ENCODE measurements around the gene IGSF6. TPM values are rescaled to one million over a fixed set of nuclear protein-coding genes. Genes with fewer than 3 reads are reported as not detected.

The IGSF6 gene
- polyA plus RNA-seq, 1 donor from 2014 or later: not detected

DNA sequence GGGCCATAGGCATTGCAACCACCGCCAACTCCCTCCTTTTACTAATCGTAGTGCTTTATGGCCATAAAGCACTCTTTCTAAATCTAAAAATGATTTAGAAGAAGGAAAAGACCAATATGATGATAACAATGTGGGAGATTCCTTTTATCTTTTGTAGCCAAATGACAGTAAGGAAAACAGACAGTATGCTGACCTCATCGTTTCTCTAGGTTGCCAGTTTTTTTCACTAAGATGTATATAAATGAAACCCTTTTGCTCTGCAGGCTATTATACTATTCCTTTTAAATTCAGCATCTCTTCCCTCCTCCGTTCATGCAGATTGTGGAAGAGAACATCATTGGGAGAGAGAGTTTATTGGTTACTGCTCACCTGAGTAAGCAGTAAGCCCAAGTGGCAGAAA is 36.7 kb upstream of the IGSF6 start:
- Histone ChIP-seq H3K9me3 (ENCODE audit: low read length) (no peaks in the 10 kb centered on the region), H3K4me3 (ENCODE audit: low read length) (no peak overlapping the region), H3K27me3 (ENCODE audit: insufficient read depth, low read depth, low read length) (no peaks in the 10 kb centered on the region), H3K9me2 (ENCODE audit: insufficient read depth, low read length) (no peaks in the 10 kb centered on the region), H3K4me2 (ENCODE audit: low read length) (no peak overlapping the region), H2AFZ (ENCODE audit: low read depth, low read length) (no peak overlapping the region), H4K20me1 (ENCODE audit: insufficient read depth) (no peaks in the 10 kb centered on the region), H3K36me3 (ENCODE audit: insufficient read depth, low read length) (no peaks in the 10 kb centered on the region), H3K79me2 (replicated peaks; ENCODE audit: insufficient read depth, low read length) (no peaks in the 10 kb centered on the region), H3F3A (ENCODE audit: insufficient read depth, low read length, poor library complexity, severe bottlenecking) (no peaks in the 10 kb centered on the region), H3K9ac (ENCODE audit: low read length) (no peak overlapping the region), H3K27ac (ENCODE audit: low read length) (no peak overlapping the region)
- TF ChIP-seq RAD21 (conservative IDR thresholded peaks at IDR 0.05) (no peak), TAF1 (IDR thresholded peaks at IDR 0.05; ENCODE audit: low read depth) (no peak), POLR2AphosphoS5 (IDR thresholded peaks at IDR 0.05) (no peak), EP300 (conservative IDR thresholded peaks at IDR 0.05; ENCODE audit: poor library complexity, severe bottlenecking) (no peak), MXI1 (conservative IDR thresholded peaks at IDR 0.05; ENCODE audit: poor library complexity, severe bottlenecking) (no peak), CTCF (IDR thresholded peaks at IDR 0.05; ENCODE audit: poor library complexity, severe bottlenecking) (no peak), EZH2 (IDR thresholded peaks at IDR 0.05; ENCODE audit: borderline replicate concordance, insufficient read depth, low read length, poor library complexity, severe bottlenecking) (no peak), SMC3 (conservative IDR thresholded peaks at IDR 0.05; ENCODE audit: poor library complexity) (no peak)
- TF ChIP-seq, protein P1, sequence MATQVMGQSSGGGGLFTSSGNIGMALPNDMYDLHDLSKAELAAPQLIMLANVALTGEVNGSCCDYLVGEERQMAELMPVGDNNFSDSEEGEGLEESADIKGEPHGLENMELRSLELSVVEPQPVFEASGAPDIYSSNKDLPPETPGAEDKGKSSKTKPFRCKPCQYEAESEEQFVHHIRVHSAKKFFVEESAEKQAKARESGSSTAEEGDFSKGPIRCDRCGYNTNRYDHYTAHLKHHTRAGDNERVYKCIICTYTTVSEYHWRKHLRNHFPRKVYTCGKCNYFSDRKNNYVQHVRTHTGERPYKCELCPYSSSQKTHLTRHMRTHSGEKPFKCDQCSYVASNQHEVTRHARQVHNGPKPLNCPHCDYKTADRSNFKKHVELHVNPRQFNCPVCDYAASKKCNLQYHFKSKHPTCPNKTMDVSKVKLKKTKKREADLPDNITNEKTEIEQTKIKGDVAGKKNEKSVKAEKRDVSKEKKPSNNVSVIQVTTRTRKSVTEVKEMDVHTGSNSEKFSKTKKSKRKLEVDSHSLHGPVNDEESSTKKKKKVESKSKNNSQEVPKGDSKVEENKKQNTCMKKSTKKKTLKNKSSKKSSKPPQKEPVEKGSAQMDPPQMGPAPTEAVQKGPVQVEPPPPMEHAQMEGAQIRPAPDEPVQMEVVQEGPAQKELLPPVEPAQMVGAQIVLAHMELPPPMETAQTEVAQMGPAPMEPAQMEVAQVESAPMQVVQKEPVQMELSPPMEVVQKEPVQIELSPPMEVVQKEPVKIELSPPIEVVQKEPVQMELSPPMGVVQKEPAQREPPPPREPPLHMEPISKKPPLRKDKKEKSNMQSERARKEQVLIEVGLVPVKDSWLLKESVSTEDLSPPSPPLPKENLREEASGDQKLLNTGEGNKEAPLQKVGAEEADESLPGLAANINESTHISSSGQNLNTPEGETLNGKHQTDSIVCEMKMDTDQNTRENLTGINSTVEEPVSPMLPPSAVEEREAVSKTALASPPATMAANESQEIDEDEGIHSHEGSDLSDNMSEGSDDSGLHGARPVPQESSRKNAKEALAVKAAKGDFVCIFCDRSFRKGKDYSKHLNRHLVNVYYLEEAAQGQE (IDR thresholded peaks at IDR 0.05; ENCODE audit: borderline replicate concordance): no peak

DNA sequence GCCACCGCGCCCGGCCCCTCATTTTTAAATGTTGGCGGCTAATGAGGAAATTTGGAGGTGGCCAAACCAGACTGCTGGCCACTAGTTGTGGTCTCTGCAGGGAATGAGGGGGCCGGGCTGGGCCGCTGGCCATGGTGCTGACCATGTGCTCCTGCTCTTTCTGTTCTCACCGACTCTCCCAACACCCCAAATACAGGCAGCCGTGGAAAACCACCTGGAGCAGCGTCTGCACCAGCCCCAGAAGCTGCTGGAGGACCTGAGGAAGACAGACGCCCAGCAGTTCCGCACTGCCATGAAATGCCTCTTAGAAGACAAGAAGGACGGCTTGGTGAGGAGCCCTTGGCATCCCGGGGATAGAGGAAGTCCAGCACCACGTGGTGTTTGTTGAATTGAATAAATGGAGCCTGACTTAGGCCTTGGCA is 32.6 kb upstream of the IGSF6 start:
- Histone ChIP-seq H3F3A (ENCODE audit: insufficient read depth, low read length, poor library complexity, severe bottlenecking) (no peaks in the 10 kb centered on the region), H3K36me3 (ENCODE audit: insufficient read depth, low read length) (no peaks in the 10 kb centered on the region), H3K9me2 (ENCODE audit: insufficient read depth, low read length) (no peaks in the 10 kb centered on the region), H3K27ac (ENCODE audit: low read length) (no peak overlapping the region), H2AFZ (ENCODE audit: low read depth, low read length) (no peak overlapping the region), H3K27me3 (ENCODE audit: insufficient read depth, low read depth, low read length) (no peaks in the 10 kb centered on the region), H3K9me3 (ENCODE audit: low read length) (no peaks in the 10 kb centered on the region), H3K4me3 (ENCODE audit: low read length) (no peak overlapping the region), H3K79me2 (replicated peaks; ENCODE audit: insufficient read depth, low read length) (no peaks in the 10 kb centered on the region), H4K20me1 (ENCODE audit: insufficient read depth) (no peaks in the 10 kb centered on the region), H3K9ac (ENCODE audit: low read length) (no peak overlapping the region), H3K4me2 (ENCODE audit: low read length) (no peak overlapping the region)
- TF ChIP-seq SMC3 (conservative IDR thresholded peaks at IDR 0.05; ENCODE audit: poor library complexity) (no peak), MXI1 (conservative IDR thresholded peaks at IDR 0.05; ENCODE audit: poor library complexity, severe bottlenecking) (no peak), EZH2 (IDR thresholded peaks at IDR 0.05; ENCODE audit: borderline replicate concordance, insufficient read depth, low read length, poor library complexity, severe bottlenecking) (no peak), EP300 (conservative IDR thresholded peaks at IDR 0.05; ENCODE audit: poor library complexity, severe bottlenecking) (no peak), POLR2AphosphoS5 (IDR thresholded peaks at IDR 0.05) (no peak), CTCF (IDR thresholded peaks at IDR 0.05; ENCODE audit: poor library complexity, severe bottlenecking) (no peak), RAD21 (conservative IDR thresholded peaks at IDR 0.05) (no peak), TAF1 (IDR thresholded peaks at IDR 0.05; ENCODE audit: low read depth) (no peak)
- TF ChIP-seq, protein P1 (IDR thresholded peaks at IDR 0.05; ENCODE audit: borderline replicate concordance): no peak

Measured in neural cell (in vitro differentiated cells).